ENCODE measurements around the gene ACSM3. TPM values are rescaled to one million over a fixed set of nuclear protein-coding genes. Genes with fewer than 3 reads are reported as not detected.
A peak's percentile ranks its signal among the peaks of the same experiment; 100 is the strongest.

ACSM3 gene
- total RNA-seq, 3 donors from 2014 or later = 27.0 to 45.1 (median 42.2) TPM

DNA sequence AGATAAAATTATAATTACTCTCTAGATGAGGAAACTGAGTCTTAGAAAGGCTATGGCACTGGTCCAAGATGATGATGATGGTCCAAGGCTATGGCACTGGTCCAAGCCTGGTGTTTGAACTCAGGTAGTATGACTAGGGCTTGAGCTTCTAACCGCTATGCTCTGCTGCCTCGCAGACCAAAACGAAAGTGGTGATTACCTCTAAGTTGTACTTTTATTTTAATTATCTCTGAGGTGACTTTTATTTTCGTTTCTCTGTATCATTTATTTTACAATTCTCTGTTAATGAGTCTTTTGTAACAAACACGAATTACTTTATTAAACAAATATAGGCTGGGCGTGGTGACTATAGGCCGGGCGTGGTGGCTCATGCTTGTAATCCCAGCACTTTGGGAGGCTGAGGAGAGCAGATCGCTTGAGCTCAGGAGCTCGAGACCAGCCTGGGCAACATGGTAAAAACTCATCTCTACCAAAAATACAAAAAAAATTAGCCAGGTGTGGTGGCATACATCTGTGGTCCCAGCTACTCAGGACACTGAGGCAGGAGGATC is 48.1 kb downstream of the ACSM3 start:
- DNase-seq (peak in 1 of 3 donors; percentile 34), ATAC-seq (peak; percentile 65)
- Histone ChIP-seq H3K36me3 (ENCODE audit: low read depth) (no peaks in the 10 kb centered on the region), H3K9me3 (no peaks in the 10 kb centered on the region), H3K4me3 (no peak overlapping the region), H3K4me1 (ENCODE audit: low read depth) (no peaks in the 10 kb centered on the region)
- TF ChIP-seq, protein P1, sequence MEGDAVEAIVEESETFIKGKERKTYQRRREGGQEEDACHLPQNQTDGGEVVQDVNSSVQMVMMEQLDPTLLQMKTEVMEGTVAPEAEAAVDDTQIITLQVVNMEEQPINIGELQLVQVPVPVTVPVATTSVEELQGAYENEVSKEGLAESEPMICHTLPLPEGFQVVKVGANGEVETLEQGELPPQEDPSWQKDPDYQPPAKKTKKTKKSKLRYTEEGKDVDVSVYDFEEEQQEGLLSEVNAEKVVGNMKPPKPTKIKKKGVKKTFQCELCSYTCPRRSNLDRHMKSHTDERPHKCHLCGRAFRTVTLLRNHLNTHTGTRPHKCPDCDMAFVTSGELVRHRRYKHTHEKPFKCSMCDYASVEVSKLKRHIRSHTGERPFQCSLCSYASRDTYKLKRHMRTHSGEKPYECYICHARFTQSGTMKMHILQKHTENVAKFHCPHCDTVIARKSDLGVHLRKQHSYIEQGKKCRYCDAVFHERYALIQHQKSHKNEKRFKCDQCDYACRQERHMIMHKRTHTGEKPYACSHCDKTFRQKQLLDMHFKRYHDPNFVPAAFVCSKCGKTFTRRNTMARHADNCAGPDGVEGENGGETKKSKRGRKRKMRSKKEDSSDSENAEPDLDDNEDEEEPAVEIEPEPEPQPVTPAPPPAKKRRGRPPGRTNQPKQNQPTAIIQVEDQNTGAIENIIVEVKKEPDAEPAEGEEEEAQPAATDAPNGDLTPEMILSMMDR (IDR thresholded peaks at IDR 0.05) = no peak
- intact Hi-C loops (cut with DNase I, micrococcal nuclease) = no loop called here

DNA sequence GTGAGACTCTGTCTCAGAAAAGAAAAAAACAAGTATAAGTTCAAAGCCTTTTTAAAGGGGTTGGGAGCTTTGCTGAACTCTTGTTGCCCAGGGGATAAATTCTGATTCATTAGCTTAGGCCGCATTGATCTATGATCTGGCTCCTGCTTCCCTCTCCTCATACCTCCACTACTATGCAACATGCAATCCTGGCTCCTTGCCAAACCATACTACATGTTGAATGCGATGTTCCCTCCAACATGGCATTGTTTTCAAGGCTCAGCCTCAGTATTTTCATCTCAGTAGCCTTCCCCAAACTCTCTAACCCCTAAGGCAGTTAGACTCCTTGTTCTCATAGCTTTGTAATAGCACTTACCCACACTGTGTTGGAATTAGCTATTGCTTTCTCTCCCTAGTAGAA is 48.7 kb downstream of the ACSM3 start:
- H3K36me3 ChIP-seq (ENCODE audit: low read depth) = no peaks in the 10 kb centered on the region
- DNase-seq = no peak
- TF ChIP-seq, protein P1 (IDR thresholded peaks at IDR 0.05) = no peak
- no peaks in the 10 kb centered on the region for H3K4me1 ChIP-seq (ENCODE audit: low read depth)
- ATAC-seq = no peak
- H3K9me3 ChIP-seq = no peaks in the 10 kb centered on the region
- intact Hi-C loops (cut with DNase I, micrococcal nuclease) = no loop called here
- no peak overlapping the region for H3K4me3 ChIP-seq

DNA sequence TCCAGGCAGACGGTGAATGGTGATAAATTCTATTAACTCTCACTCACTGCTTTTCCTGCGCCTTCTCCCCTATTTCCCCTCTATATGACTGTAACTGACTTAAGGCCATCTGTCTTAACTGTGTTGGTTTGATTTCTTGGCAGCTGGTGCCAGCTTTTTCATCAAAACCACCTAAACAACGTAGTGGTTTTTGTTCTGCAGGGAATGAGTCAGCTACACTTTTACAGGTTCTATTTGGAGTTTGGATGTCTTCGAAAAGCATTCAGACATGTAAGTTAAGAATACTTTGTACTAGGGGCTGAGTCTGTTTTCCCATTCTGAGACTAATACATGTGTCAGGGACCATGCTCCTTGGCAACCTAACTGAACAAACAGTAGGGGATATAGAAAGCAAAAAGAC is 51.0 kb downstream of the ACSM3 start:
- ATAC-seq (no peak), DNase-seq (no peak)
- Histone ChIP-seq H3K9me3 (no peaks in the 10 kb centered on the region), H3K36me3 (ENCODE audit: low read depth) (no peaks in the 10 kb centered on the region), H3K4me3 (no peak overlapping the region), H3K4me1 (ENCODE audit: low read depth) (no peaks in the 10 kb centered on the region)
- intact Hi-C loops (cut with DNase I, micrococcal nuclease) = no loop called here
- TF ChIP-seq, protein P1 (IDR thresholded peaks at IDR 0.05) = no peak

DNA sequence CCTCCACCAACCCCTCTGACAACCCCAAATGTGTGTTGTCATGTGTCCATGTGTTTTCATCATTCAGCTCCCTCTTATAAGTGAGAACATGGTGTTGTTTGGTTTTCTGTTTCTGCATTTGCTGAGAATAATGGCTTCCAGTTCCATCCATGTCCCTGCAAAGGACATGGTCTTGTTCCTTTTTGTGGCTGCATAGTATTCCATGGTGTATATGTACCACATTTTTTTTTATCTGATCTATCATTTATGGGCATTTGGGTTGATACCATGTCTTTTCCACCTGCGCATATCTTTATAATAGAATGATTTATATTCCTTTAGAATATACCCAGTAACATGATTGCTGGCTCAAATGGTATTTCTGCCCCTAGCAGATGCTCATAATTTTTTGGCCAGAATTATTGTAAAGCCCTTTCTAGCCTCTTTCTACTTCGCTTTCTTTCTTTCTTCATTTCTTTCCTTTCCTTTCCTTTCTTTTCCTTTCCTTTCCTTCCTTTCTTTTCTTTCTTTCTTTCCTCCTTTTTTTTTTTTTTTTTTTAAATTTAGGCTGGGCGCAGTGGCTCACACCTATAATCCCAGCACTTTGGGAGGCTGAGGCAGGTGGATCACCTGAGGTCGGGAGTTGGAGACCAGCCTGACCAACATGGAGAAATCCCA is 55.2 kb downstream of the ACSM3 start:
- no peaks in the 10 kb centered on the region for H3K4me1 ChIP-seq (ENCODE audit: low read depth)
- intact Hi-C loops (cut with DNase I, micrococcal nuclease) = no loop called here
- ATAC-seq (no peak), DNase-seq (no peak)
- H3K4me3 ChIP-seq = no peak overlapping the region
- TF ChIP-seq, protein P1 (IDR thresholded peaks at IDR 0.05) = no peak
- no peaks in the 10 kb centered on the region for H3K9me3 ChIP-seq
- H3K36me3 ChIP-seq (ENCODE audit: low read depth) = no peaks in the 10 kb centered on the region

DNA sequence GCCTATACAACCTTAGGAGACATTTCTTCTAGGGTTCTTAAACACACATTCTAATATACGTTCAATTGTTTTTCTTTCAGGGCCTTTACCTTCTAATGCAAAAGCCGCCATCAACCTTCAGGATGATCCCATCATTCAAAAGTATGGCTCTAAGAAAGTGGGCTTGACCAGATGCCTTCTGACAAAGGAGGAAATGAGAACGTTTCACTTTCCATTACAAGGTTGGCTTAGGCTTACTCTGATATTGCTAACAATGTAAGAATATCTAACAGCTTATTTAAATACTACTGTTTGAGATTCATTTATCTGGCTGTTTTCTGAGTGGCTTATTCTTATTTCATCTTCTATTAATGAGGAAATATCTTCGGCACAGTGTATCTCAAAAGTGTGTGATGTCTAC is 57.9 kb downstream of the ACSM3 start:
- intact Hi-C loops (cut with DNase I, micrococcal nuclease) = no loop called here
- no peaks in the 10 kb centered on the region for H3K9me3 ChIP-seq
- no peak overlapping the region for H3K4me3 ChIP-seq
- no peaks in the 10 kb centered on the region for H3K36me3 ChIP-seq (ENCODE audit: low read depth)
- DNase-seq (no peak), ATAC-seq (no peak)
- TF ChIP-seq, protein P1 (IDR thresholded peaks at IDR 0.05) = no peak
- H3K4me1 ChIP-seq (ENCODE audit: low read depth) = no peaks in the 10 kb centered on the region

All from mucosa of descending colon (tissue), 3 donors.